SU-DHL-6 (cell line): ENCODE data around the gene KIRREL2.

Experiments
- EZH2phosphoT487 ChIP-seq: fragments of 200-600 bp; sonication (generic), shearing (Covaris generic); conservative IDR thresholded peaks from 2 replicates; pipeline ENCODE4 v1.6.1; 2018; ENCODE audit warnings: mild to moderate bottlenecking, antibody characterized with exemption, low read length, moderate library complexity, mixed read lengths
- TF ChIP-seq, protein P1 (sequence below): fragments of 200-600 bp; sonication (generic); IDR thresholded peaks from one replicate; pipeline ENCODE4 v1.5.1; 2017; ENCODE audit warnings: antibody characterized with exemption, mild to moderate bottlenecking, low read length, moderate library complexity; ENCODE audit not compliant: insufficient read depth, poor library complexity, severe bottlenecking

DNA sequence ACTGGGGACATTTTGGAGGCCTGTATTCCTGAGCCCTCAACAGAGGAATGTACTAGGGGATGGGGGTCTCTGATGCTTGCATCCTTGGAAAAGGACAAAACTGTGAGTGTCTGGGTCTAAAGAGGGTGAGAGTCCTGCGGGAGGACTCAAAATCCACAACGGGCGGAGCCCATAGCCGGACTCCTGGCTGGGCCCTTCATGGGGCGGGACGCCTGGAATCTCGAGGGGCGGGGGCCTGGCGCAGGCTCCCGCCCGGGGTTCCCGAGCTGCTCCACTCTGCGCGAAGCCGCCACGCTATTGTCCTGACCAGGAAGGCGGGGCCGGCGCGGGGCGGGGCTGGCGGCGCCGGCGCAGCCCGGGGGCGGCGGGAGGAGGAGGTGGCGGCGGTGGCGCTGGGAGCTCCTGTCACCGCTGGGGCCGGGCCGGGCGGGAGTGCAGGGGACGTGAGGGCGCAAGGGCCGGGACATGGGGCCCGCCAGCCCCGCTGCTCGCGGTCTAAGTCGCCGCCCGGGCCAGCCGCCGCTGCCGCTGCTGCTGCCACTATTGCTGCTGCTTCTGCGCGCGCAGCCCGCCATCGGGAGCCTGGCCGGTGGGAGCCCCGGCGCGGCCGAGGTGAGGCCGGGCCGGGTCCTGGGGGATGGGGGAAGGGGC, 11.6 kb downstream of the KIRREL2 start, which contains the start of gene APLP1:
- TF ChIP-seq, protein P1, sequence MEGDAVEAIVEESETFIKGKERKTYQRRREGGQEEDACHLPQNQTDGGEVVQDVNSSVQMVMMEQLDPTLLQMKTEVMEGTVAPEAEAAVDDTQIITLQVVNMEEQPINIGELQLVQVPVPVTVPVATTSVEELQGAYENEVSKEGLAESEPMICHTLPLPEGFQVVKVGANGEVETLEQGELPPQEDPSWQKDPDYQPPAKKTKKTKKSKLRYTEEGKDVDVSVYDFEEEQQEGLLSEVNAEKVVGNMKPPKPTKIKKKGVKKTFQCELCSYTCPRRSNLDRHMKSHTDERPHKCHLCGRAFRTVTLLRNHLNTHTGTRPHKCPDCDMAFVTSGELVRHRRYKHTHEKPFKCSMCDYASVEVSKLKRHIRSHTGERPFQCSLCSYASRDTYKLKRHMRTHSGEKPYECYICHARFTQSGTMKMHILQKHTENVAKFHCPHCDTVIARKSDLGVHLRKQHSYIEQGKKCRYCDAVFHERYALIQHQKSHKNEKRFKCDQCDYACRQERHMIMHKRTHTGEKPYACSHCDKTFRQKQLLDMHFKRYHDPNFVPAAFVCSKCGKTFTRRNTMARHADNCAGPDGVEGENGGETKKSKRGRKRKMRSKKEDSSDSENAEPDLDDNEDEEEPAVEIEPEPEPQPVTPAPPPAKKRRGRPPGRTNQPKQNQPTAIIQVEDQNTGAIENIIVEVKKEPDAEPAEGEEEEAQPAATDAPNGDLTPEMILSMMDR: no peak
- TF ChIP-seq EZH2phosphoT487: no peak
